HepG2 (cell line): Measurements from ENCODE around the gene YIPF1. TPM values are rescaled to one million over a fixed set of nuclear protein-coding genes. Genes with fewer than 3 reads are reported as not detected.
"Not testable (repeated sequence)": the region's sequence is repeated elsewhere in the genome, so short reads cannot be mapped to it uniquely, and the experiment has no call there.

Source experiments
- ATAC-seq: fragments of 200-7000 bp; cut with Tn5 transposase; 3 replicates; pipeline ENCODE4 v1.9.1; 2020; ENCODE audit warnings: mild to moderate bottlenecking, moderate library complexity
- BruUV-seq: library from RNA; stranded (reverse); fragments of 400-500 nt; replicated peaks from 2 replicates; lab custom pipeline; 2021; lab: Mats Ljungman, UMichigan
- CTCF ChIA-PET: fragments of 300-600 bp; formaldehyde crosslinking; extraction: SDS; loops from one replicate; lab custom pipeline; 2021; ENCODE audit warnings: low total read pairs, inconsistent platforms, low intra/inter-chr PET ratio; lab: Yijun Ruan, JAX
- POLR2A ChIA-PET: fragments of 350-600 bp; sonication (Branson Sonifier 250); formaldehyde crosslinking; loops from one replicate; lab custom pipeline; 2020; ENCODE audit warnings: antibody characterized with exemption, inconsistent platforms; lab: Yijun Ruan, JAX
- DNase-seq: peaks from one replicate; pipeline ENCODE4 v3.0.0-alpha.2; 2015; ENCODE audit warnings: low spot score
- FAIRE-seq: peaks from 3 replicates; lab custom pipeline; 2011; peaks lifted over from hg19 to GRCh38; lab: Jason Lieb, UNC
- H2AFZ ChIP-seq: one replicate; pipeline ENCODE4 v1.6.1; 2011; ENCODE audit warnings: low read length, inconsistent platforms
- H3K27ac ChIP-seq: fragments of 300-600 bp; 3 replicates; pipeline ENCODE4 v1.8.0; 2011; ENCODE audit warnings: mixed run types, mild to moderate bottlenecking, mixed read lengths, low read length, inconsistent platforms; ENCODE audit not compliant: insufficient read depth; ENCODE audit errors: extremely low read length
- H3K27me3 ChIP-seq, 2 experiments: fragments of 200-600 bp in 1 of 2; 2 replicates in 1 of 2; 3 replicates in 1 of 2; pipeline versions ENCODE4 v1.6.0 to v1.8.0; 2011; ENCODE audit warnings: low read length in 2 of 2, mild to moderate bottlenecking in 2 of 2, moderate library complexity in 2 of 2, inconsistent platforms in 1 of 2; ENCODE audit not compliant: insufficient read depth in 2 of 2, control insufficient read depth in 1 of 2
- H3K36me3 ChIP-seq, 2 experiments: fragments of 200-600 bp in 1 of 2; replicated peaks in 1 of 2; 2 replicates in 1 of 2; 3 replicates in 1 of 2; pipeline versions ENCODE4 v1.5.1 to v1.8.0; 2011; ENCODE audit warnings: low read length in 2 of 2, inconsistent platforms in 1 of 2; ENCODE audit not compliant: insufficient read depth in 2 of 2, control insufficient read depth in 1 of 2
- H3K4me1 ChIP-seq: 2 replicates; pipeline ENCODE4 v1.5.1; 2012; ENCODE audit warnings: low read length, inconsistent platforms; ENCODE audit not compliant: insufficient read depth
- H3K4me2 ChIP-seq: 2 replicates; pipeline ENCODE4 v1.6.0; 2011; ENCODE audit warnings: low read depth, low read length, inconsistent platforms
- H3K4me3 ChIP-seq, 3 experiments: fragments of 200-600 bp in 1 of 3; sonication (generic), shearing (Covaris generic) in 1 of 3; replicated peaks in 1 of 3; 2 replicates each; pipeline ENCODE4 v1.5.1; 2011 to 2016; ENCODE audit warnings: low read length in 3 of 3, inconsistent platforms in 2 of 3, low read depth in 2 of 3, mild to moderate bottlenecking in 2 of 3, control low read depth in 1 of 3, mixed read lengths in 1 of 3; ENCODE audit not compliant: insufficient read depth in 1 of 3
- H3K79me2 ChIP-seq: one replicate; pipeline ENCODE4 v1.6.1; 2011; ENCODE audit warnings: low read length, inconsistent platforms; ENCODE audit not compliant: insufficient read depth
- H3K9ac ChIP-seq: 2 replicates; pipeline ENCODE4 v1.6.0; 2011; ENCODE audit warnings: mild to moderate bottlenecking, low read depth, low read length, inconsistent platforms; ENCODE audit not compliant: insufficient read depth
- H3K9me3 ChIP-seq: 2 replicates; pipeline ENCODE4 v1.5.1; 2012; ENCODE audit warnings: mild to moderate bottlenecking, low read length
- H4K20me1 ChIP-seq: 2 replicates; pipeline ENCODE4 v1.6.0; 2011; ENCODE audit warnings: inconsistent platforms, mild to moderate bottlenecking, low read length, moderate library complexity; ENCODE audit not compliant: insufficient read depth
- CTCF ChIP-seq: sonication (generic); formaldehyde crosslinking; IDR thresholded peaks from 2 replicates; pipeline ENCODE4 v1.5.0; 2020; ENCODE audit warnings: mild to moderate bottlenecking, missing genetic modification reagents, moderate library complexity
- RAD21 ChIP-seq: fragments of 450-650 bp; formaldehyde crosslinking; IDR thresholded peaks from 2 replicates; pipeline ENCODE4 v1.5.0; 2020; ENCODE audit warnings: mild to moderate bottlenecking
- SMC3 ChIP-seq: IDR thresholded peaks from 2 replicates; pipeline ENCODE4 v1.6.1; 2011; ENCODE audit warnings: low read length, improper control_type of control experiment
- STAG1 ChIP-seq: sonication (generic); formaldehyde crosslinking; IDR thresholded peaks from 2 replicates; pipeline ENCODE4 v1.4.0; 2020; ENCODE audit warnings: missing genetic modification reagents
- TEAD3 ChIP-seq: optimal IDR thresholded peaks from 2 replicates; pipeline ENCODE3; 2016; ENCODE audit warnings: borderline replicate concordance
- ZNF513 ChIP-seq: sonication (generic); formaldehyde crosslinking; conservative IDR thresholded peaks from 2 replicates; pipeline ENCODE4 v1.5.0; 2020; ENCODE audit warnings: missing genetic modification reagents
- WGBS: methylation state at CpG from one replicate; pipeline ENCODE4 v1.1.6; 2017; ENCODE audit warnings: low lambda C conversion rate; 5-methylcytosine and 5-hydroxymethylcytosine counted together
- in situ Hi-C: cut with HindIII; loops from 2 replicates; pipeline ENCODE4 v1.10.0; 2017; ENCODE audit warnings: low pct_unique_long_range_greater_than_20kb; ENCODE audit not compliant: extremely low pct_ligation_motif_present
- intact Hi-C: fragments of 100-400 bp; cut with micrococcal nuclease; formaldehyde crosslinking; loops from one replicate; pipeline ENCODE4 v1.10.0; 2022; ENCODE audit not compliant: unreplicated experiment
- polyA plus RNA-seq, 8 experiments: library from polyadenylated mRNA; depleted of rRNA in 3 of 8; stranded (reverse) in 7 of 8; unstranded in 1 of 8; fragments of >200 nt; fragmentation: Illumina TruSeq in 4 of 8; extraction: Trizol in 4 of 8; gene quantifications; 2 replicates each; pipeline versions ENCODE4 v1.2.1 to v1.2.3, GENCODE V29; 2011 to 2016; ENCODE audit warnings: low read depth in 4 of 8, missing spikeins in 1 of 8, mixed read lengths in 1 of 8; ENCODE audit not compliant: insufficient read depth in 1 of 8
- total RNA-seq, 5 experiments: library from RNA; depleted of rRNA; stranded (reverse); fragments of >200 nt; fragmentation: Illumina TruSeq; extraction: Trizol; gene quantifications; 2 replicates each; pipeline ENCODE4 v1.2.3, GENCODE V29; 2016; ENCODE audit warnings: low read depth in 1 of 5

The YIPF1 gene
- total and polyA plus RNA-seq, 2 of the 13 experiments (the other 11 are each of a cell fraction or from before 2014, with no cell fraction given), result 21.1 to 31.9 TPM

DNA sequence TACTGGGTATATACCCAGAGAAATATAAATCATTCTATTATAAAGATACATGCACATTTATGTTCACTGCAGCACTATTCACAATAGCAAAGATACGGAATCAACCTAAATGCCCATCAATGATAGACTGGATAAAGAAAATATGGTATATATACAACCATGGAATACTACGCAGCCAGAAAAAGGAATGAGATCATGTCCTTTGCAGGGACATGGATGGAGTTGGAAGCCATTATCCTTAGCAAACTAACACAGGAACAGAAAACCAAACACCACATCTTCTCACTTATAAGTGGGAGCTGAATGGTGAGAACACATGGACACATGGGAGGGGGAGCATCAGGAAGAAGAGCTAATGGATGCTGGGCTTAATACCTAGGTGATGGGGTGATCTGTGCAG is 7.7 kb downstream of the YIPF1 start:
- H3K4me3 ChIP-seq, CTCF ChIA-PET, FAIRE-seq, H2AFZ ChIP-seq, BruUV-seq, H3K27me3 ChIP-seq, H3K4me2 ChIP-seq, H3K27ac ChIP-seq, H4K20me1 ChIP-seq, ATAC-seq, H3K9ac ChIP-seq, H3K4me1 ChIP-seq, DNase-seq, intact Hi-C loops, H3K9me3 ChIP-seq, H3K79me2 ChIP-seq, in situ Hi-C loops: not testable (repeated sequence)
- H3K36me3 ChIP-seq, result peaks cover 6 to 13% of the 10 kb centered on the region in 2 experiments; a peak in 4 of 5 replicates
- 96% methylated on average over 2 of the region's 2 CpGs for whole genome bisulfite sequencing
- POLR2A ChIA-PET, result interaction anchor here (0.6 to 1.7 kb wide), 2 partner anchors 64 to 74 kb away, joined by 3 to 6 read pairs; partner anchors contain the start of genes IFT25 and LRRC42

DNA sequence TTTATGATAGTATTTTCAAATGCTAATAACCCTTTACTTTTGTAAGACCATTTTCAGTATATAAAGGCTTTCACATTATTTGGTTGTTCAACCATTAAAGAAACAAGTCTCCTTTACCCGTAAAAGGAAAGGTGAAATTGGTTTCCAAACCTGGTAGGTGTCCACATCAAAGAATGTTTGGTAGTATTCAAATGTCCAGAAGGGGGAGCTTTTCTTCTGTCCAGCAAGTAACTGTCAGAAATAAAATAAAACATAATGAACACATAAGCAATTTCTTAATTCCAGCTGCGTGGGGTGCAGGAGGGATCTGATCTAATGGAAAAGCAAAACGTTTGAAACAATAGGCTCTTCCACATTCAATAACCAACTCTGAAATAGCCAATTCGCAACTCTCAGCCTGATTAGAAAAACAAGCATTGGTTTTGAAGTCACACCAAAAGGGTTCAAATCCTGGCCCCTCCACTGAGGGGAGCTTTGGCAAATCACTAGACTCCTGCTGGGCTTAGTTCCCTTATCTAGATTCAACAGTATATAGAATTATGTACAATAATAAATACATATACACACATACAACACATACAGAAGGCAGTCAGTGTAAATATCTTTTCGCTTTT is 11.0 kb downstream of the YIPF1 start:
- FAIRE-seq (peak; percentile 59), ATAC-seq (no peak)
- in situ Hi-C loops, result no loop called here

More for the DNA sequence above, 11.0 kb downstream of the YIPF1 start:
- peak; percentile 57 for DNase-seq
- Histone ChIP-seq H3K27ac (no peak overlapping the region), H3K4me3 (no peak overlapping the region), H3K9me3 (no peaks in the 10 kb centered on the region), H3K9ac (no peak overlapping the region), H3K79me2 (no peaks in the 10 kb centered on the region), H3K27me3 (no peaks in the 10 kb centered on the region), H3K36me3 (peaks cover 7 to 13% of the 10 kb centered on the region in 2 experiments; a peak in 4 of 5 replicates), H4K20me1 (no peaks in the 10 kb centered on the region), H3K4me2 (no peak overlapping the region), H2AFZ (no peak overlapping the region), H3K4me1 (no peaks in the 10 kb centered on the region)
- POLR2A ChIA-PET, result interaction anchor here (1.1 kb wide), 1 partner anchor 67 kb away, joined by 5 read pairs; the partner anchor contains the start of genes IFT25 and LRRC42
- intact Hi-C loops, result loop anchor here (1.0 kb wide), 2 partner anchors 41 to 71 kb away; no protein-coding TSS in a partner anchor
- 58% methylated on average over 5 of the region's 5 CpGs for WGBS
- CTCF ChIA-PET, result interaction anchor here (0.8 to 3.2 kb wide), 7 partner anchors 17 to 81 kb away, joined by 3 to 53 read pairs (median 7); partner anchors contain the start of gene LRRC42
- no TSS peak for BruUV-seq
- TF ChIP-seq ZNF513 (no peak), STAG1 (peak; percentile 78), CTCF (CRISPR knock-in tag) (peak; percentile 67), TEAD3 (CRISPR knock-in tag) (no peak), RAD21 (CRISPR knock-in tag) (peak; percentile 49; the same call in 1 of the 2 replicates), SMC3 (peak; percentile 83)
